HCEC 1CT (cell line): ENCODE data around the gene ARFIP1.
A peak's percentile ranks its signal among the peaks of the same experiment; 100 is the strongest.

Experiments
- DNase-seq: peaks from one replicate; pipeline ENCODE4 v3.0.0-alpha.2; 2017

ARFIP1 gene

DNA sequence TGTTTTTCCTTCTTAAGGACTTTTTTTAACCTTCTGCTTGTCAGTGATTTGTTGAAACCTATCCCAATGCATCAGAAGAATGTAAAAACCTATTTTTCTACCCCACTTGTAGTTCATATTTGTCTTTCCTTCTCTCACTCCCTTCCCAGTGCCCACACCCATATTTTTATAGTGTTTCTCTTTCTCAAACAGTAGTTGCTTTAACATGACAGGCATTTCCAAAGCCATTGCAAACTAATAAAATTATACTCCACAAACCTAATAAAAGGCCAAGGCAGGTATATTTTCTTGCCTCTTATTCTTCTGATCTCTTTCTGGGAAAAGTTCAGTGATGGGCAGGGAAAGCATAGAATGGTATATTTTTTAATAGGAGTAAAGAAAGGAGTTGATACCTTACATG is 120.6 kb downstream of the ARFIP1 start:
- DNase-seq: no peak

DNA sequence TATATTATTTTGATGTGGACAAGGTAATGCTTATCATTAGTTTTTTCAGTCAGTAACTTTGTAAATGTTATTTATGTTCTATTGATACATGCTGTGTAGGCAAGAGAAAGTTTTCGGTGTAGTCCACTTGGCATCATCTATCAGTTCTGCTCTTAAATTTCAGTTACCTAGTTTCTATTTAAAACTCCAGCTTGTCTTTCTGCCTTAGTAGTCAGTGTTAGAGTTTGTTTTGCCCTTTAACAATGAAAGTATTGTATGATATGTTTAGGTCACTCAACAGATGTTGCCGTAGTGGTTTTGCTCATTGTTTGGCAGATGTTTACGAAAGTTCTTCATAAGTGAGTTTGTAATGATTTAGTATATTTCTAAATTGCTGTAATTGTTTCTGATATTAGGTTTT is 121.5 kb downstream of the ARFIP1 start:
- DNase-seq: no peak

DNA sequence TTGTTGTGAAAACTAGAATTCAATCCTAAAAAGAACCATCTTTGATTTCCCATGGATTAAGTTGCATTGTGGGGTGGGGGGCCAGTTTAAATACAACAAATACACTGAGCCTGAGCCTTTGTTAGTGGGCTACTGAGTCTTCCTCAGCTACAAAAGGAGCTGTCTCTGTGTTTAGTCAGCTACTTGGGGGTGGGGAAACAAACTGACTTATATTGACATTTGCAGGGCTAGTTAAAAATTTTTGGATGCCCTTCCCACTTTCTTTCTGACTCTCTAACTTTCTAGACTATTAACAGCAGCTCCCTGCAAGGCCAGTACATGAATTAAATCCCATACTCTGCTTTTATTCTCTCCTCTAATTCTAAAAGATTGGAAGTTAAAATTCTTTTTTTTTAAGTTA is 123.9 kb downstream of the ARFIP1 start:
- no peak for DNase-seq

DNA sequence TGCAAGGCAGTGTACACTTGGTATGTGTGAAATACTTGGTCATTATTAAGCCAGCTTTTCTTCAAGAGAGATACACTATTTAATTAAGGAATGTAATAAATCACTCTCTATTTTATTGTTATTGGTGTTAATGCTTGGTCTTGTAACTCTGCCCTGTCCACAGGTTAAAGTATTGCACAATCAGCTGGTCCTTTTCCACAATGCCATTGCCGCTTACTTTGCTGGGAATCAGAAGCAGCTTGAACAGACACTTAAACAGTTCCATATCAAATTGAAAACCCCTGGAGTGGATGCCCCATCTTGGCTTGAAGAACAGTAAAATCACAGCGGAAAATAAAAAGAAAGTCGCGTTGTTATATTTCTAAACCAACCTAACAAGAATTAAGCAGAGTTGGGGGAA is 130.1 kb downstream of the ARFIP1 start:
- DNase-seq: no peak

GRCh38 chr4:152910521-152910920 is 130.8 kb downstream of the ARFIP1 start:
- no peak for DNase-seq

DNA sequence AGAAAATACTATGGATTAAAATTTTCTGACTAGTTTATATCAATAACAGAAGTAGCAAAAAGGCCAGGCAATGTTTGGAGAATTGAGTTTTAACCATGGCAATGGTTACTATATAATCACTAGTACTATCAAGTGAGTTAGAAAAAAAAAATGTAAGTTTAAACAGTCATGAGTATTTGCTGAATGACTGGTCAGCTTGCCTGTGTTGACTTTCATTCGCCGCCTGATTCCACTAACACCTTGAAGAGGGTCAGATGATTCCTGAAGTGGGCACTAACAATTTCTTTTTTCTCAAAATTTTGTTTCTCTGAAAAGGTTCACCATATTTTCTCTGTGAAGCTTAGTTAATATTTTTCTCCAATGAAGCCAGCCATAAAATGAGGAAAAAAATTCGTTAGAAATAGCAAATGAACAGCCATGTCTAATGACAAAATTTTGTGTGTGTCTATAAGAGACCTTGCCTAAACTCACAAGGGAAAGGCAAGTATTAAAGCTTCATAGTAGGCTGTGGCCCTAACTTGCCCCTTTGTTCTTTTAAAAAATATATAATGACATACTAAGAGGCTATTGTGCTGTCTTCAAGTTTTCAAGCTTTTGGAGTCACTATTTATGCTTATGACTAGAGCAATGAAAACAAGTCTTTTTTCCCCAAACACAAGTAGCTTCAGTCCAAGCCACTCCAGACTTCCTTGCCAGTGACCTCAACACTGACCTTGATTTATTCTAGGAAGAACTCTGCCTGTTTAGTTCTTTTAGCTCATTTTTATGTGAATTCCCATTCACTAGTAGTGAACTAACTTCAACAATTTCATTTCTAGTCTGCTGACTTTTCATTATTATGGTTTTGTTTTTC is 138.0 kb downstream of the ARFIP1 start:
- no peak for DNase-seq

GRCh38 chr4:152919826-152920225 is 140.1 kb downstream of the ARFIP1 start:
- DNase-seq: no peak

DNA sequence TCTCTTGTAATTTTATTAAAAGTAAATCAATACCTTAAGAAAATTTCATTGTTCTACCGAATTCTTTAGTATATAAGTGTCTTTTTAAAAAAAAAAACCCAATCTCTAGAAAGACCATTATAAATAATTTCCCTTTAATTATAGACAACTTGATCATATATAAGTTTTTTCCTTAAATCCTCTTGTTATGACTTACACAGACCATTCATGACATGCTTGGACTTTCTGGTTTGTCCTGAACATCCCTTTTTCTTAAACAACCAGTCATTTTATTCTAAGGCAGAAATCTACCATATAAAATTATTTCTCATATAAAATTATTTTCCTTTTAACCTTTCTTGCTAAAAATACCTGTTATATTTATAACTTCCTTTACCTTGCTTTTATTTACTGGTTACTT is 141.0 kb downstream of the ARFIP1 start:
- no peak for DNase-seq

GRCh38 chr4:152921284-152921683 is 141.5 kb downstream of the ARFIP1 start:
- DNase-seq: no peak

DNA sequence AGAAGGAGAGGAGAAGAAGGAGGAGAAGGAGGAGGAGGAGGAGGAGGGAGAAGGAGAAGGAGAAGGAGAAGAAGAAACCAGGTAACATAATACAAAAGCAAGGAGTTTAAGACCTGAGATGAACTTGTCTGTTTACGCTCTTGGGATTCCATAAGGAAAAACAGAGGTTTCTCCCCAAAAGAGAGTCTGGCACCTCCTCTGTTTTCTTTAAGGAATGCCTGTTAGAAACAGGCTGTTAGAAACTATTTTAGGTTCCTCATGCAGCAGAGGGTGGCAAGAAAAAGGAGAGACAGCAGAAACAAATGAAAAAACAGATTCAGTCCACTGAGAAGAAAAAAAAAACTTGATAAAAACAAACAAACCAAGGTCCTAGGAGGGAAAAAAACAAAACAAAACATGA is 146.1 kb downstream of the ARFIP1 start:
- DNase-seq: no peak

DNA sequence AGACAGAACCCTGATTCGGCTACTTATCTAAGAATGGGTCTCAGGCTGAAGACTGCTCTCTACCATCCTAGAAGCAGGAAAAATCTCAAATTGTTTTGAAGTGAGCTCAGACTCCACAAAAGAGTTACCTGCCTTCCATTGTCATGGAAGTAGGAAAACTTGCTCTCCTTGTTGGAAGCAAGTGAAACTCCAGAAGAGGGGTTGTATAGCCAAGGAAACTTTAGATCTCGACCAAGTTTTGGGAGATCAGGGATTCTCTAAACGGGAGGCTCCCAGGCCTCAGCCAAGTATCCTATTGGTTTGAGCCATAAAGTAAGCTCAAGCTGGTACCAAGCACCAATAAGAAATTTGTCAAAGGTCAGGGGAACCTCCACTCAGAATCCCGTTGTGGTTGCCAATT is 147.2 kb downstream of the ARFIP1 start:
- DNase-seq: no peak

DNA sequence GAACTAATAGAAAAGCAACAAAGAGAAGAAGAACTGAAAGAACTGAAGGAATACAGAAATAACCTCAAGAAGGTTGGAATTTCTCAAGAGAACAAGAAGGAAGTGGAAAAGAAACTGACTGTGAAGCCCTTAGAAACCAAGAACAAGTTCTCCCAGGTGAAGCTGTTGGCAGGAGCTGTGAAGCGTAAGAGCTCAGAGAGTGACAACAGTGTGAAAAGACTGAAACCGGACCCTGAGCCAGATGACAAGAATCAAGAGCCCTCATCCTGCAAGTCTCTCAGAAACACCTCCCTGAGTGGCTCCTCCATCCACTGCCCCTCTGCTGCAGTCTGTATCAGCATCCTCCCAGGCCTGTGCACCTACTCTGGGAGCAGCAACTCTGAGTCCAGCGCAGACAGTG is 148.0 kb downstream of the ARFIP1 start:
- no peak for DNase-seq

DNA sequence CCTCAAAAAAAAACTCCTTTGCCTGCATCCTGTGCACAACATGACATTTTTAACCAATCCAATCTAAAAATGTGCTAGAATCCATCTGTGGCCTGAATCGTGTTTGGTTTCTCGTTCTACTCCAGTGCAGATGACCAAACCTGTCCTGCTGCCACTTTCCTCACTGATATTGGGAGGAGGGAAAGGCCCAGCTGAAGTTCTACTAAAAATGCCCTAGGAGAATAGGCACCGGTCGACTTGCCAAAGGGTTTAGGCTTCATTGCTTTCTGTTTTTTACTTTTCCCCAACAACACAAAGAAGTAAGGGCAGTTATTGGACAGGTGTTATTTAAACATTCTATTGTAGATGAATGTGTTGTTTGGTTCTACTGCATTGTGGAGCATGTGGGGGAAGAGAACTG is 148.5 kb downstream of the ARFIP1 start:
- DNase-seq: no peak

DNA sequence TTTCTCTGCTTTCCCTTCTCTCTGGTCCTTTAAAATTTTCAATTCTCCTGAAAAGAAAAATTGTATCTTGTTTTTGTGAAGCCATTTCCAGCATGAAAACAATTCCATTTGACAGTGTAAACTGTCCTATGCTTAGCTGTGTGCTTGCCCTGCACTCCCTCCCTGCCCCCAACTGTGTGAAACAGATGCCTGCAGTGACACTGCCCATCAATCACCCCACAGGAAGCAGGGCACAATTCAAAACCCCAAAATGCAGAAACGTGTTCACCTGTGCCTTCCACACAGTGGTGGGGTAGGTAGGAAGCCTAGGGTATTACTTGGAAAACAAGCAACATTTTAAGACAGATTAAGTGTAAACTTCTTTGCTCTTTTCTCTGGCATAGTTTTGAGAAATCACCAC is 150.1 kb downstream of the ARFIP1 start:
- no peak for DNase-seq

DNA sequence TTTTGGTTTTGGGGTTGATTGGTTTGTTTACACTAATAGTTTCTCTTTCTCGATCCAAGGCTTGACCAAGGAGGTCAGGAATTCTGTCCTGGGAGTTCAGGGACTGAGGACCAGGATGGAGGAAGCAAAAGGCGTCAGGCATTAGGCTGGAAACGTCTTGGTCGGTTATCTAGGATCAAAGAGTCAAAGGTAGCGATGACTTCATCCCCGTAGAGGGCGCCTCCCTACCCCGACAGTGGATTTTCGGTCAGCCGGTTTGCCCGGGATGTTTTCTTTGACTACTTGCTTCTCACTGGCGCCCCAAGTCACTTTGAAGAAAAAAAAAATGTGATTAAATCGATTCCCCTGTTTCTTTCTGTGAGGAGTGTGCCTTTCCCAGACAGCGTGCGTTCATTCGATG is 155.4 kb downstream of the ARFIP1 start:
- no peak for DNase-seq

- DNase-seq: no peak
Measured at GRCh38 chr4:152935631-152936445, 156.1 kb downstream of the ARFIP1 start, which contains the start of gene FHDC1. FHDC1 (plus strand) TSS chr4:152936323; CDS start chr4:152943058, 6,735 bp downstream.

- no peak for DNase-seq
Measured at GRCh38 chr4:152936446-152937335, 156.9 kb downstream of the ARFIP1 start.

DNA sequence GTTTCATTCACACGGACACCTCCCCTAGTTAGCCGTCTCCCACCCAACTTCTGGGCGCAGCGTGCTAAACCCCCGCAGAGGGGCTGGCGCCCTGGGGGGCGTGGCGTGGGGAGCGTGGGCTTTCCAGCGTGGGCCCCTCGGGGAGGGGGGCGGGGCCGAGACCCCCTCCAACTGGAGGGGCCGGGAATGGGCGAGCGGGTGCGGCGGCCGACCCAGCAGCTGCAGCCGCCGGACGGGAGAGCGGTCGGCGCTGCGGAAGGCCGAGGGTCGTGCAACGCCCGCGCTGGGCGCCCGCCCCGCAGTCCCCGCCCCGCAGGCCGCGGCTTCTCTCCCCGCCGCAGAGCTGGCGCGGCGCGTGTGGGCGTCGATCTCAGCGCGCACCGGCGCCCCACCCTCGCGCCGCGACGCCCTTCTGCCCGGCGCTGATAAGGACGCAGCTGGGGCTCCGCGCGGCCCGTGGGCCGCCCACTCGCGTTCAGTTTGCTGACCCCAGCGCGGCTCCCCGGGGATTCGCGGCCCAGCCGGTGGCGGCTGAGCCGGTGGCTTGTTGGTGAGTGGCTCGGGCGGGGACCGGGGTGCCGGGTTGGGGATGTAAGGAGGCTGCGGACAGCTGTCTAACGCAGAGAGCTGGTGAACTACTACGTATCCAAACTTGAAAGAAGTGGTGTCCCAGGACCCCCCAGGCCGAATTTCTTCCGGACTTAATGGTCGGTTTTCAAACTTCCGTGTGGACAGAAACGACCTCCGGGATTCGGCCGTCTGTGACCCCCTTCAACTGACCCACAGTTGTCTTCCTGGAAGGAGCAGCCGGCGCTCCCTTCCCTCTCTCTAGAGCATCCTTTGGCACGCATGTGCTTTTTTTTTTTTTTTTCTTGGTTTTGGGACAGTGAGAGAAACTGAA is 157.8 kb downstream of the ARFIP1 start:
- DNase-seq: peak; percentile 2

- DNase-seq: no peak
Measured at GRCh38 chr4:152938237-152938947, 158.6 kb downstream of the ARFIP1 start.

DNA sequence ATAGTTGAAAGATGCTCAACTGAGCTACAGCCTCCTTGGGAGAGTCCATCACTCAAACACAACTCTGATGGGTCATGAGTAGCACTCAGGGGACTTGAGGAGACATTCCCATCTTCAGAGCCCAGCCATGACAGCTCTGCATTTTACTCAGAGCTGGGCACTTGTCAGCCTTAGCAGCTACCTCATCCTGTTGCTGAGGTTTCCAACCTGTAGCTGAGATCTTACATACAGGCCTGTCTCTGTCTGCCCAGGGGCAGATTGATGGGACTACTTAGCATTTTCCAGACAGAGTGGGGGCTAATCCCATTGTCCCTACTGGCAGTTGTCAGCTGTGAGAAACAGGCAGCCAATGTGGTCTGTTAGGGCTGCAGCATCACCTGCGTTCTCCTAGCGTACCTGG is 159.9 kb downstream of the ARFIP1 start:
- DNase-seq: no peak

DNA sequence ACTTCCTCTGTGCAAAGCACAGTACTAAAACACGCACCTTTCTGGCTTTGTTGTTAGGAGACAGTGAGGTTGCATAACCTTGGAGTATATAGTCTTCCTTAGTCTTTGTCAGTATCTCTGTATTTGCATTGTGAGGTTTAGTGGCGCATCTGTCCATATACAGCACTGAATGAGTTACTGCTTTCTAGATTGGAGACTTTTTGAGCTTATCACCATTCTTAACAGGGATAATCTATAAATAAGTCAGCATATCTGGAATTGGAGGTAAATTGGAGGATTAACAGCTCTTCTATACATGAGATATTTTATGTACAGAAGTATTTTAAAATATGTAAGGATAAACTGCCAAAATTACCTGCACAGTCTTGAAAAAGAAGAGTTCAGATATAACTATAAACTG is 160.7 kb downstream of the ARFIP1 start:
- DNase-seq: no peak
